ENCODE measurements around the gene BRD4.

Gene BRD4

GRCh38 chr19:15197942-15198341, 134.4 kb downstream of the BRD4 start:
- TF ChIP-seq, protein P1, sequence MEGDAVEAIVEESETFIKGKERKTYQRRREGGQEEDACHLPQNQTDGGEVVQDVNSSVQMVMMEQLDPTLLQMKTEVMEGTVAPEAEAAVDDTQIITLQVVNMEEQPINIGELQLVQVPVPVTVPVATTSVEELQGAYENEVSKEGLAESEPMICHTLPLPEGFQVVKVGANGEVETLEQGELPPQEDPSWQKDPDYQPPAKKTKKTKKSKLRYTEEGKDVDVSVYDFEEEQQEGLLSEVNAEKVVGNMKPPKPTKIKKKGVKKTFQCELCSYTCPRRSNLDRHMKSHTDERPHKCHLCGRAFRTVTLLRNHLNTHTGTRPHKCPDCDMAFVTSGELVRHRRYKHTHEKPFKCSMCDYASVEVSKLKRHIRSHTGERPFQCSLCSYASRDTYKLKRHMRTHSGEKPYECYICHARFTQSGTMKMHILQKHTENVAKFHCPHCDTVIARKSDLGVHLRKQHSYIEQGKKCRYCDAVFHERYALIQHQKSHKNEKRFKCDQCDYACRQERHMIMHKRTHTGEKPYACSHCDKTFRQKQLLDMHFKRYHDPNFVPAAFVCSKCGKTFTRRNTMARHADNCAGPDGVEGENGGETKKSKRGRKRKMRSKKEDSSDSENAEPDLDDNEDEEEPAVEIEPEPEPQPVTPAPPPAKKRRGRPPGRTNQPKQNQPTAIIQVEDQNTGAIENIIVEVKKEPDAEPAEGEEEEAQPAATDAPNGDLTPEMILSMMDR (IDR thresholded peaks at IDR 0.05; ENCODE audit: insufficient read depth, low read depth, low read length, missing control alignments), result no peak
- DNase-seq (ENCODE audit: low read depth), result peak; percentile 44
- H3K4me3 ChIP-seq (ENCODE audit: low read length), result peak overlapping the region; percentile 18

DNA sequence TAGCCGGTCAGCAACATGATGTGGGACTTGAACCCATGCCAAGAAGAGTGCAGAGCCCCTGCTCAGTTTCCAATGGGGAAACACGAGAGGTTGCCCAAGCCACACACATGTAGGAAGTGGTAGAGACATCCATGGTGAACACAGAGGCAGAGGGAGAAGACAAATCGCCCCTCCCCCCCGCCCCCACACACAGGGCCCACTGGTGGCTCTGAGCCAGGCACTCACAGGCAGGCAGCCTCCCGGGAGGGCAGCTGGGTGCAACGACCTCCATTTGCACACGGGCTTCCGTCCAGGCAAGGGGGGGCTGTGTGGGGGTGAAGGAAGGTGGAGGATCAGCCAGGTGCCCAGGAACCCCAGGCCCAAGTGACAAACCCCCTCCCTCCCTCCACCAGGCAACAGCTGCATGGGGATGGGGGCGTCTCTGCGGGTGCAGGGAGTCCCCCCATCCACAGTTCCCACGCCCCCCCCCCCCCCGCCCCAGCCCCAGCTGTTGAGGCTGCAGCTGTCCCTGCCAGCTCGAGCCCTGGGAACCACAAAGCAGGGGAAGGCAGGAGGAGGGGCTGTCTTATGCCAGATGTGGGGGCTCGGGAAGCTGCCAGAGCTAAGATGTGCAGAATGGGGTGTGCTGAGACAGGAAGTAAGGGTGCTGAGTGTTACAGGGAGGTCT, 134.9 kb downstream of the BRD4 start:
- DNase-seq (ENCODE audit: low read depth), result no peak
- TF ChIP-seq, protein P1 (IDR thresholded peaks at IDR 0.05; ENCODE audit: insufficient read depth, low read depth, low read length, missing control alignments), result no peak
- peak overlapping the region; percentile 18 for H3K4me3 ChIP-seq (ENCODE audit: low read length)

GRCh38 chr19:15196360-15197005, 135.9 kb downstream of the BRD4 start:
- H3K4me3 ChIP-seq (ENCODE audit: low read length), result peak overlapping the region; percentile 18
- TF ChIP-seq, protein P1 (IDR thresholded peaks at IDR 0.05; ENCODE audit: insufficient read depth, low read depth, low read length, missing control alignments), result no peak
- peak; percentile 44 for DNase-seq (ENCODE audit: low read depth)

DNA sequence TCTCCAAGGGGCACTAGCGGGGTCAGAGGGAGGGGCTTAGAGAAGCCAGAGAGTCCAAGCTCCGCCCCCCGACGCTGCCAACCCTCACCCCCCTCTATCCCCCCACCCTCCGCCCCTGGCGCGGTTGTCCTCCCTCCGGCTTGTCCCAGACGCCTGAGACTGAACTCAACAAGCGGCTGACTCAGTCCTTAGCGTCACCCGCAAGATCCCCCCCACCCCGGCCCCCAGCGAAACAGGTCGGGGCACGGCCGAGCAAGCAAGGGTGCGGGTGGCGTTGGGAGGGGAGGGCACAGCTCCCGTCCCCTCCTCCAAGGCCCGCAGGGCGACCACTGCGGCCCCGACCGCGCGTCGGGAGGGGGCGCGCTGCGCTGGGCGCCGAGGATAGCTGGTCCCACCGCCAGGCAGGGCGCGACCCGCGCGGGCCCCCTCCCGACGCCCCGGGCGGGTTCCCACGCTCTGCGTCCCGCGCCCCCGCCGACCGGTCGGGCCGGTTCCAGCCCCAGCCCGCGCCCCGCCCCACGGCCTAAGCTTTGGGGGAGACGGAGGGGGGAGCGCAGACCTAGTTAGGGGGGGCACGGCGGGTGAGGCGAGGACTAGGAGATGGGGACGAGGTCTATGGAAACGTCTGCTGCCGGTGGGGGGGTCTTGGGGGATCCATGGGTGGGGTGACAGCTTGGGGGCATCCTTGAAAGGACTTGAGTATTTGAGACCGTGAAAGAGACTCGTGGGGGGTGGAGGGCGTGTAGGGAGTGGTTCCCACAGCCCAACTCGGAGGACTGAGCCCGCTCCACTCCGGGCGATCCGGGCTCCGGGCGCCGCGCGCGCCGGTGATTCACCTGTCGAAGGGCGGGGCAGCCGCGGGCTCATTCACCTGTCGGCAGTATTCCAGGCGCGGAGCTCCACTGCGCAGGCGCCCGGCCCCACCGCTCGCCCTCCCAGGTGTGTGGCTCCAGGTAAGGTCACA, 136.7 kb downstream of the BRD4 start:
- H3K4me3 ChIP-seq (ENCODE audit: low read length), result peak overlapping the region; percentile 29
- TF ChIP-seq, protein P1 (IDR thresholded peaks at IDR 0.05; ENCODE audit: insufficient read depth, low read depth, low read length, missing control alignments), result no peak
- DNase-seq (ENCODE audit: low read depth), result peak; percentile 97

- TF ChIP-seq, protein P1 (IDR thresholded peaks at IDR 0.05; ENCODE audit: insufficient read depth, low read depth, low read length, missing control alignments), result no peak
- DNase-seq (ENCODE audit: low read depth), result peak; percentile 44
- peak overlapping the region; percentile 29 for H3K4me3 ChIP-seq (ENCODE audit: low read length)
Measured at GRCh38 chr19:15194938-15195337, 137.4 kb downstream of the BRD4 start.

DNA sequence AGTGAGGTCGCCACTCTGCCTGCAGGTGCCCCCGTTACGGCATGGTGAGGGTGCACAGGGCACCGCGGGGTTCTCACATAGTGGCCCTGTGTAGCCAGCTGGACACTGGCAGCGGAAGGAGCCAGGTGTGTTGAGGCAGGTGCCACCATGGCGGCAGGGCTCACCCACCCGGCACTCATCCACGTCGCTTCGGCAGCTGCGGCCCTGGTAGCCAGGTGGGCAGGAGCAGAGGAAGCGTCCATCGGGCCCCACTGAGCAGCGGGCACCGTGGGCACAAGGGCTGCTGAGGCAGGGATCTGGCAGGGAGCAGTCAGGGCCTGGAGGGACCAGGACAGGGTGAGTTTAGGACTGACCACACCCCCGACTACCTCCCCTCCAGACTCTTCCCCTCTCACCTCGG, 140.4 kb downstream of the BRD4 start:
- TF ChIP-seq, protein P1 (IDR thresholded peaks at IDR 0.05; ENCODE audit: insufficient read depth, low read depth, low read length, missing control alignments), result no peak
- no peak overlapping the region for H3K4me3 ChIP-seq (ENCODE audit: low read length)
- no peak for DNase-seq (ENCODE audit: low read depth)

Measured in epithelial cell of esophagus (primary cell).